SU-DHL-6 (cell line): ENCODE data around the gene INTS1.

Source experiments
- EZH2phosphoT487 ChIP-seq: fragments of 200-600 bp; sonication (generic), shearing (Covaris generic); conservative IDR thresholded peaks from 2 replicates; pipeline ENCODE4 v1.6.1; 2018; ENCODE audit warnings: mild to moderate bottlenecking, antibody characterized with exemption, low read length, moderate library complexity, mixed read lengths
- TF ChIP-seq, protein P1 (sequence below): fragments of 200-600 bp; sonication (generic); IDR thresholded peaks from one replicate; pipeline ENCODE4 v1.5.1; 2017; ENCODE audit warnings: antibody characterized with exemption, mild to moderate bottlenecking, low read length, moderate library complexity; ENCODE audit not compliant: insufficient read depth, poor library complexity, severe bottlenecking

DNA sequence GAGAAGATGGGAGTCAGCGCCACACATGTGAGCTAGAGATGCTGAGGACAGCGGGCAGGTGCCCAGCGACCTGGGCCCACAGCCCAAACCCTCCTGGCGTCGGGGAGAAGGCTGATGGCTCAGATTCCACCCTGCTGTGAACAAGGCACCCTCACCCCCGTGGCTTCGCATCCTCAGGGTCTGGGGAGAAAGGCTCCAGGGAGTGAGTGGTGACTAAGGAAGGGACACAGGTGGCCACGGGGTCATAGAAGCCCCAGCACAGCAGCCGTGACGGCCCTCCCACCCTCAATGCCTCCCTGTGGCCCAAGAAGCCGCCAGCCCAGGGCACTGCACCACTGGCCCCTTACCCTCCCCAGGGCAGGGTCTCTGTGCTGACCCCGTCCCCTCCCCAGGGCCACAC lies 19.6 kb downstream of the INTS1 start:
- TF ChIP-seq, protein P1, sequence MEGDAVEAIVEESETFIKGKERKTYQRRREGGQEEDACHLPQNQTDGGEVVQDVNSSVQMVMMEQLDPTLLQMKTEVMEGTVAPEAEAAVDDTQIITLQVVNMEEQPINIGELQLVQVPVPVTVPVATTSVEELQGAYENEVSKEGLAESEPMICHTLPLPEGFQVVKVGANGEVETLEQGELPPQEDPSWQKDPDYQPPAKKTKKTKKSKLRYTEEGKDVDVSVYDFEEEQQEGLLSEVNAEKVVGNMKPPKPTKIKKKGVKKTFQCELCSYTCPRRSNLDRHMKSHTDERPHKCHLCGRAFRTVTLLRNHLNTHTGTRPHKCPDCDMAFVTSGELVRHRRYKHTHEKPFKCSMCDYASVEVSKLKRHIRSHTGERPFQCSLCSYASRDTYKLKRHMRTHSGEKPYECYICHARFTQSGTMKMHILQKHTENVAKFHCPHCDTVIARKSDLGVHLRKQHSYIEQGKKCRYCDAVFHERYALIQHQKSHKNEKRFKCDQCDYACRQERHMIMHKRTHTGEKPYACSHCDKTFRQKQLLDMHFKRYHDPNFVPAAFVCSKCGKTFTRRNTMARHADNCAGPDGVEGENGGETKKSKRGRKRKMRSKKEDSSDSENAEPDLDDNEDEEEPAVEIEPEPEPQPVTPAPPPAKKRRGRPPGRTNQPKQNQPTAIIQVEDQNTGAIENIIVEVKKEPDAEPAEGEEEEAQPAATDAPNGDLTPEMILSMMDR, result no peak
- TF ChIP-seq EZH2phosphoT487, result no peak
